Ovary (tissue), 1 donor: ENCODE results near the gene TF.

Source experiments
- EP300 ChIP-seq: sonication (generic); formaldehyde crosslinking; IDR thresholded peaks from one replicate; pipeline ENCODE4 v1.6.1; 2017; ENCODE audit warnings: antibody characterized with exemption
- POLR2A ChIP-seq: fragments of 450-650 bp; IDR thresholded peaks from one replicate; pipeline ENCODE4 v1.6.1; 2017; ENCODE audit warnings: antibody characterized with exemption, mild to moderate bottlenecking, moderate library complexity

DNA sequence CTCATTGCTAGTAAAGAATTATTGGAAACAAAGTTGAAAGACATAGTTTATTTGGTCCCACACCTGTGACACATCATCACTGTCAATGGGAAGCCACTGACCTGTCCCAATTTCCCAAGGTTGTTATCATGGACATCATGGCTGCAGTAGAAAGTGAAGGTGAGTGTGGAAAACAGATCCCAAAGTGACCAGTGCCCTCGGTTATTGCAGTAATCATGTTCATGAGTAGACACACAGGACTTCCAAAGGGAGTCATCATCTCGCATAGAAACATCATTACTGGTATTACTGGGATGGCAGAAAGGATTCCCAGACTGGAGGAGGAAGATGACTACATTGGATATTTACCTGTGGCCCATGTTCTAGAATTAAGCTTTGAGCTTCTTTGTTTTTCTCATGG is 14.7 kb downstream of the TF start:
- TF ChIP-seq POLR2A (no peak), EP300 (no peak)
